T follicular helper cell (primary cell): ENCODE data around the gene ST8SIA6.
"Not testable (repeated sequence)": the region's sequence is repeated elsewhere in the genome, so short reads cannot be mapped to it uniquely, and the experiment has no call there.

ENCODE experiments used
- DNase-seq: peaks from one replicate; pipeline ENCODE4 v3.0.0-alpha.2; 2020; ENCODE audit warnings: low read depth

ST8SIA6 gene

DNA sequence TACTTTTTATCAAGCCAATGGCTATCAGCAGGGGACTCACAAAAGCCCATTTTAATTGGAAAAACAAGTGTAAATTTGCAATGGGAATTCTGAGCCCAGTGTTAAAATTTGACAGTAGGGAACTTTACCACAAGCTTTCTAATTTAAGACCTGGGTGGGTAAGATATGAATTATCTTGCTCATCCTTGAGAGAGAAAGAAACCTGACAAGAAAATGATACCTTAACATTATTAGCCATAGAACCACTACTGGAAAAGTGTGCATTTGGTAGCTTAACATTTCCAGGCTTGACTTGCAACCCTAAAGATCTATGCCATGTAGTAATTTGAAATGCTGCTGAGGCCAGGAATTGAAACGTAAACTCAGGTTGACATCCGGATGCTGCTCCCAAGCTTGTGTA lies 2.7 kb upstream of the ST8SIA6 start:
- DNase-seq = no peak

- no peak for DNase-seq
These were observed 1.7 kb upstream of the ST8SIA6 start for GRCh38 chr10:17456032-17456548.

DNA sequence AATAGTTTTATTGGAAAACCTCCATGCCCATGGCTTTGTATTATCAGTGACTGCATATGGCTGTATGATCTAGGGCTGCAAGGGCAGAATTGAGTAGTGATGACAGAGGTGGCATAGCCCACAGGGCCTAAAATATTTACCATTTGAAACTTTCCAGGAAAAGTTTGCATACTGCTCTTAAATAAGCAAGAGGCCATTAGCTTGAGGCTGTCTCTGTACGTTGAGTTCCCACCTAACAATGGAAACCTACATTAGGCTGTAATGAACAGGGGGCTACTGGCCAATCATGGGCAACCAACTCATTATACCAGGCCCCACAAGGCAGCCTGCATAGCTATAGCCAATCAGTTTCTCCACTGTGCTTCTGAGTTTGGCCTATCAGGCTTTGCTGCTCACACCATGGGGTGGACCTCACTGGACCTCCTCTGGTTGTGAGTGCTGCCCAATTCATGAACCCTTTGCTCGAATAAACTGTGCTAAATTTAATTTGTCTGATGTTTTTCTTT lies 673 bp upstream of the ST8SIA6 start:
- no peak for DNase-seq

- peak; percentile 4 for DNase-seq
These were observed 863 bp downstream of the ST8SIA6 start for GRCh38 chr10:17453373-17454091.

DNA sequence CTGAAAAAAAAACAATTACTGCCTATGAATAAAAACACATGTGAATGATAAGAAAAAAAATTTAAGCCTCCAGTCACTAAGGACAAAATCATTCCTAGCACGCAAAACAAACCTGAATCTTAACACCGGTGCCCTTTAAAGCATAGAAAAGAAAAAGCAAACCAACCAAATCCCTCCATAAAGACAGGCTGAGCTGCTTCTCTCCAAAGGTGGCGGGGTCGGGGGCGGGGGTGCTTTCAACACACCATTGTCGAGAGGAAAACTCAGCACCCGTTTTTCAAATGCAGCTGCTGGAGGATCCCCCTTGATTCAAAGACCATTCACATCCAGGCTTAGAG lies 1.4 kb downstream of the ST8SIA6 start:
- no peak for DNase-seq

DNA sequence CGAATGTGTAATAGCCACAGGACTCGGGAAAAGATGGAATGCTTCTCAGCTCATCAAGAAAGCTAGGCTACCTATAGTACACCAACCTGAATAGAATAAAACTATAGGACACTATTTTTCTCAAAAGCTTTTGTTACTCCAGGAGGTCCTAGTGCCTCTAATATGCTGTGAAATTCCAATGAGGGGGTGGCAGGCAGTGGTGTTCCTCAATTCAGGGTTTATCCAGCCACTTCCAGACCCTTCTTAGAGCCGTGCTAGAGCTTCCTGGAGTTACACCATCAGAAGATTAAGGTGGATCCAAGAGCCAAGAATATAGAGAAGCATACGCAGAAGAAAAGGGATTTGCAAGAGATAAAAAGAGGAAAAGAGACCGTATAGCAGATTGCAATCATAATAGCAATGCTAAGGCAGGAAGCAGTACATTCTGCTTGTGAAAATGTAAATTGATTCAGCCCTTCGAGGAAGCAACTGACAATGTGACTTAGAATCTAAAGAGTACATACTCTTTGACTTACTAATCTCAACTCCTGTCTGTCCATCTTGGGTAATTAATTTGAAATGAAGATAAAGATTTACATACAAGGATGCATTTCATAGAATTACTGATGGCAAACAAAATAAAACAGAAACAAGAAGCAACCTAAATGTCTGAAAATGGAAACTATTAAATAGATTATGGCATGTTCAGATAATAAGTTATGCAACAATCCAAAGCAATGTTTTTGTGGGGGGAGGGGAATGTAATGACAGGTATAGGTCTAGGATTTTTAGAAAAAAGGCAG lies 2.1 kb downstream of the ST8SIA6 start:
- DNase-seq = no peak

GRCh38 chr10:17450024-17450423 lies 4.4 kb downstream of the ST8SIA6 start:
- no peak for DNase-seq

DNA sequence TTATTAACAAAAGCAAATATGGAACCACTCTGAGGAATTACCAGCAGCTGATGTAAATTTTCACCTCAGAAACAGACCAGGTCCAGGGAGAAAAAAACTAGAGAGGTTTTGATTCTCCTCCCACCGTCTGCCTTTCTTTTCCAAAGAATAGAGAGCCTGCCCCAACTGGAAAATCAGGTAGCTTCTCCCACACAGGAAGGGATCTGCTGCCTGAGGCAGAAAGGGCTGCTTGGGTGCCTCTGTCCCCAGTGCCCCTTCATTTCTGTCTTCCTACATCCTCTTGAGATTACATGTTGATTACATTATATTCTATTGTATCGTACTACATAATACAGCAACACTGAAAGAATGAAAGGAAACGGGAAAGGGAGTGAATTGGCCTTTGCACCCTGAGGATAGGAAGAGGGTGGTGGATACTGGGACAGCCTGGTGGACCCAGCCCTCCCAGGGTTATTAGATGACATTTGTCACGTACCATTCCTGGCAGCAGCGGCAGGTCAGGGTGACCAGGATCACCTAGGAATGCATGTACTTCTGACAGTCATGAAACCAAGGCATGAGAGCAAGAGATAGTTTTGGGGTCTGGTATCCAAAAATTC lies 8.9 kb downstream of the ST8SIA6 start:
- no peak for DNase-seq

DNA sequence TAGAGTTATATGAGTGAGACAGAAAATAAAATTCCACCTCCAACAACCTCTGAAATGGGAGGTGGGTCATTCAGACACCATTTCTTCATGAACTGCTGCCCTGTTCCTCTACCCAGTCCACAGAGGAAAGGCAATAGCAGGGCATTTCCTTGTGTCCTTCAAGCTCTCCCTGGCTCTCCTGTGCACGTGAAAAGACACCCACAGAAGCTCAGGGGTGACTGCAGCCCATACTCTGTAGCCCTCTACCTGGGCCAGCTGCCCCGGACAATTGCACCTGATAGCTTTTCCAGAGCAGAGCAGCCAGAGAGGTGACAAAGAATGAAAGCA lies 10.0 kb downstream of the ST8SIA6 start:
- no peak for DNase-seq

DNA sequence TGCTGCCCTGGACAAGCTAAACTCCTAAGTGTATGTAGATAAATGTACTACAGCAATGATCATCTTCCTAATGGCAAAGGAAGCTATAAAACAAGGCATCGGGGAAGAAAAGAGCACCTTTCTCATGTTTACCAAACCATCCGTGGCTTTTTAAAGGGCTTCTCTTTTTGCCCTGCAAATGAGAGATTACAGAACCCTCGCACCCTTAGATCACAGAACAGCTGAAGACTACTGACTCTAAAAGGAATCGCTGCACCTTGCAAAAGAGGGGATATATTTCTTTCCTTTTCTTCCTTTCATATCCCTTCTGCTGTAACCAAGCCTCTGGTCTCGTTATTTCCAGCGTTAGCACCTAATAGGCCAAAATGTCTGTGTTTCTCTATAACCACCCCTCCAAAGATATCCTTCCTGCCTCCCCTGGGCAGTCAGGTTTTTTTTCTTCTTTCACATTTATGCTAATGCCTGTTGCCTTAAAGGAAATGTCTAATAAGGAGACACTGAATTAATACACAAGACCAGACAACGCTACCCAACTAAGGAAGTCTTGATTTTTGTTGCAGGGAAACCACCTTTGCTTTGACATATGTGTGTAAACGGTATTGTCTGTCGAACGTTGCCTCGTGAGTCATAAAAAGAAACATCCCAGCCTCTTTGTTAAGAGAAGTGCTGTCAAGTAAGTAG lies 10.5 kb downstream of the ST8SIA6 start:
- DNase-seq = no peak

- DNase-seq = no peak
These were observed 15.8 kb downstream of the ST8SIA6 start for GRCh38 chr10:17438583-17438982.

GRCh38 chr10:17436578-17436977 lies 17.8 kb downstream of the ST8SIA6 start:
- DNase-seq = not testable (repeated sequence)

GRCh38 chr10:17435953-17436352 lies 18.4 kb downstream of the ST8SIA6 start:
- DNase-seq = no peak

GRCh38 chr10:17435187-17435586 lies 19.2 kb downstream of the ST8SIA6 start:
- DNase-seq = no peak

- DNase-seq = no peak
These were observed 21.7 kb downstream of the ST8SIA6 start for GRCh38 chr10:17432723-17433122.

DNA sequence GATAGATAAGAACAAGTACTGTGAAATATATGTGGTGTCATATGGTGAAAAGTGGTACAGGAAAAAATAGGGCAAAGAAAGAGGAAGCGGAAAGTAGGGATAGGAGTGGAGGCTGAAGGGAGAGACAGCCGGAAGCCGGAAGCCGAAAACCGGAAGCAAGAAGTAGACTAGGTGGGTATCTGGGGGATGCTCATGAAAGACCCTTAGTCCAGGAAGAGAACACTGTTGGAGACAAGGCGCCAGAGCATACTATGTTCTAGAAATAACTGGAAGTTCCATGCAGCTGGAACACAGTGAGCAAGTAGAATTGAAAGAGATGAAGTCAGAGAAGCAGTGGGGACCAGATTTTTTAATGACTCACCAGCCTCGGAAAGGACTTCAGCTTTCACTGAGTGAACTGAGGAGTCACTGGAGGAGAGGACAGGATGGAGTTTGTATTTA lies 22.5 kb downstream of the ST8SIA6 start:
- DNase-seq = no peak

- peak; percentile 55 for DNase-seq
These were observed 23.6 kb downstream of the ST8SIA6 start for GRCh38 chr10:17430647-17431355.

DNA sequence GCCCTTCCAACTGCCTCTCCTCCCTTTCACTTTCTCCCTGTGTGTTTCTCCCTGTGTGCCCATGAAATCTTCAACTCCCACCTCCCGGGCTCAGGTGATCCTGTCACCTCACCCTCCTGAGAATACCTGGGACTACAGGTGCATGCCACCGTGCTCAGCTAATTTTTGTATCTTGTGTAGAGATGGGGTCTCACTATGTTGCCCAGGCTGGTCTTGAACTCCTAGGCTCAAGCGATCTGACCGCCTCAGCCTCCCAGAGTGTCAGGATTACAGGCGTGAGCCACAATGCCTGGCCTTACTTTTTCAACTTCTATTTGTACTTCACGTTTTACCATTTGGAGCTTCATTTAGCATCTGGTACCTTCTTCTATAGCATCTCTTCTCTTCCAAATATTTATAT lies 24.9 kb downstream of the ST8SIA6 start:
- no peak for DNase-seq

DNA sequence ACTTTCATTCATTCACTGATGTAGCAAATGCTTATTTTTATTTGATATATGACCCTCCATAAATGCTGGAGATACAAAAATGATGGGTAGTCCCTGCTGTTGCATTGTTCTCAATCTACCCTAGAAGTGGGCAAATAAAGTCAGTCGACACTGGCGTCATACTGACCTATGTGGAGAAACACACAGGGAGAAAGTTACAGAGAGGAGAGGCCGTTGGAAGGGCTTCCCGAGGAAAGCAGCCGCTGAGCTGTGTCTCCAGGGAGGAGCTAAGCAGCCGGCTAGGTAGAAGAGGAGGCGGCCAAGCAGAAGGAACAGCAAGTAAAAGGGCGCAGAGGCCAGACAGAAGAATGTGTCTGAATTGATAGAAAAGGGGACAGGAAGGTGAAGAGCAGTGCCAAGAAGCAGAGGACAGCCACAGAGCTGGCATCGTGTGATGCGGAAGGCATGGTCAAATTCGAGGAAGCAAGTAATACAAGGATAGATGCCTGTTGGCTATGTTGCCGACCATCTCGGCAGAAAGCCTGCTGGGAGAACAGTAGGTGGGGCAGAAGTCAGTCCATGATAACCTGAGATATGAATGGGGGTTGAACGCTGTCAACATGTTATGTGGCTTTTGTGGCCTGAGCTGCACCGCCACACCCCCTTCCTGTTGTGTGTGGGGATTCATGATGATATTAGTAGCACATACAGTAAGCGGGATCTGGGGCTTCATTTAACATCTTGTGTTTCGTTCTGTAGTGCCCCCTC lies 25.9 kb downstream of the ST8SIA6 start:
- peak; percentile 68 for DNase-seq

- no peak for DNase-seq
These were observed 26.6 kb downstream of the ST8SIA6 start for GRCh38 chr10:17427666-17428350.
